ENCODE data around the gene AEBP1. TPM values are rescaled to one million over a fixed set of nuclear protein-coding genes. Genes with fewer than 3 reads are reported as not detected.

AEBP1 gene
- total RNA-seq, 1 donor from 2014 or later, result 52.2 TPM

GRCh38 chr7:44097064-44097932 is 6.8 kb upstream of the AEBP1 start:
- Mint-ChIP-seq H3K9me3 (ENCODE audit: low read depth) (no peaks in the 10 kb centered on the region), H3K27ac (no peak overlapping the region), H3K36me3 (ENCODE audit: insufficient read depth) (no peaks in the 10 kb centered on the region)

GRCh38 chr7:44098092-44099068 is 5.8 kb upstream of the AEBP1 start:
- no peak for TF ChIP-seq CTCF (IDR thresholded peaks at IDR 0.05; ENCODE audit: unreplicated experiment)
- no peak for DNase-seq (ENCODE audit: low spot score, unreplicated experiment)
- Mint-ChIP-seq H3K9me3 (ENCODE audit: low read depth) (no peaks in the 10 kb centered on the region), H3K4me3 (ENCODE audit: low read depth) (no peak overlapping the region), H3K27me3 (peaks cover 20% of the 10 kb centered on the region), H3K4me1 (ENCODE audit: low read depth) (peaks cover under 1% of the 10 kb centered on the region), H3K36me3 (ENCODE audit: insufficient read depth) (no peaks in the 10 kb centered on the region), H3K27ac (no peak overlapping the region)

More at GRCh38 chr7:44097064-44097932, 6.8 kb upstream of the AEBP1 start:
- Mint-ChIP-seq H3K4me3 (ENCODE audit: low read depth) (no peak overlapping the region), H3K27me3 (peaks cover 9% of the 10 kb centered on the region), H3K4me1 (ENCODE audit: low read depth) (no peaks in the 10 kb centered on the region)
- TF ChIP-seq CTCF (IDR thresholded peaks at IDR 0.05; ENCODE audit: unreplicated experiment), result no peak
- DNase-seq (ENCODE audit: low spot score, unreplicated experiment), result no peak

- TF ChIP-seq CTCF (IDR thresholded peaks at IDR 0.05; ENCODE audit: unreplicated experiment), result no peak
- no peak overlapping the region for H3K4me3 Mint-ChIP-seq (ENCODE audit: low read depth)
- no peak for DNase-seq (ENCODE audit: low spot score, unreplicated experiment)
- H3K4me1 Mint-ChIP-seq (ENCODE audit: low read depth), result peaks cover 1% of the 10 kb centered on the region
- no peak overlapping the region for H3K27ac Mint-ChIP-seq
- H3K36me3 Mint-ChIP-seq (ENCODE audit: insufficient read depth), result no peaks in the 10 kb centered on the region
- peaks cover 22% of the 10 kb centered on the region for H3K27me3 Mint-ChIP-seq
- H3K9me3 Mint-ChIP-seq (ENCODE audit: low read depth), result no peaks in the 10 kb centered on the region
Observed at GRCh38 chr7:44099669-44100068, 4.5 kb upstream of the AEBP1 start.

GRCh38 chr7:44100458-44101302 is 3.5 kb upstream of the AEBP1 start:
- Mint-ChIP-seq H3K27ac (no peak overlapping the region), H3K36me3 (ENCODE audit: insufficient read depth) (no peaks in the 10 kb centered on the region), H3K4me1 (ENCODE audit: low read depth) (peaks cover 5% of the 10 kb centered on the region), H3K4me3 (ENCODE audit: low read depth) (no peak overlapping the region), H3K9me3 (ENCODE audit: low read depth) (no peaks in the 10 kb centered on the region), H3K27me3 (peaks cover 27% of the 10 kb centered on the region)
- DNase-seq (ENCODE audit: low spot score, unreplicated experiment), result no peak
- TF ChIP-seq CTCF (IDR thresholded peaks at IDR 0.05; ENCODE audit: unreplicated experiment), result no peak
